DLD1 (cell line): ENCODE data around the gene CDK15.

ENCODE experiments used
- in situ Hi-C: cut with HindIII; loops from 2 replicates; pipeline ENCODE4 v1.10.0; 2017; ENCODE audit warnings: low sequenced_read_pairs

The CDK15 gene

GRCh38 chr2:201931475-201931874 lies 125.1 kb downstream of the CDK15 start:
- in situ Hi-C loops, result no loop called here

- in situ Hi-C loops, result no loop called here
Measured at GRCh38 chr2:201931951-201932350, 125.6 kb downstream of the CDK15 start.

- in situ Hi-C loops, result no loop called here
Measured at GRCh38 chr2:201932511-201932910, 126.2 kb downstream of the CDK15 start.

GRCh38 chr2:201933792-201934237 lies 127.5 kb downstream of the CDK15 start:
- in situ Hi-C loops, result no loop called here

- in situ Hi-C loops, result no loop called here
Measured at GRCh38 chr2:201936817-201937216, 130.5 kb downstream of the CDK15 start.

DNA sequence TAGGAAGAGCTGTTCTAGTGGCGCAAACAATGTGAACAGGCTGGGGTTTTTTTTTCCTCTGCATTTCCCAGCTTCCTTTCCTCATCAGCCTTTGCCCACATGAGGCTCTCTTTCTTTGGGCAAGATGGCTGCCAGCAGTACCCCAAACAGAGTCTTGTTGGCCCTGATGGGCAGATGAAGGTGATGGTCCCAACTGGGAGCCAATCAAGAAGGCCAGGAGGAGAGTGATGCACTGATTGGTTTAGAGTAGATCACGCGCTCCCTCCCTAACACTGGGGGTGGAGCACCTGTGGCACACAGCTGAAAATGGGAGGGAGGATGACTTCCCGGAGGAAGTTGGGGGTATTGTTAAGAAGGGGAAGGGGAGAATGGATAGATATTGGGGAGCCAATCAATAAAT lies 131.0 kb downstream of the CDK15 start:
- in situ Hi-C loops, result no loop called here

DNA sequence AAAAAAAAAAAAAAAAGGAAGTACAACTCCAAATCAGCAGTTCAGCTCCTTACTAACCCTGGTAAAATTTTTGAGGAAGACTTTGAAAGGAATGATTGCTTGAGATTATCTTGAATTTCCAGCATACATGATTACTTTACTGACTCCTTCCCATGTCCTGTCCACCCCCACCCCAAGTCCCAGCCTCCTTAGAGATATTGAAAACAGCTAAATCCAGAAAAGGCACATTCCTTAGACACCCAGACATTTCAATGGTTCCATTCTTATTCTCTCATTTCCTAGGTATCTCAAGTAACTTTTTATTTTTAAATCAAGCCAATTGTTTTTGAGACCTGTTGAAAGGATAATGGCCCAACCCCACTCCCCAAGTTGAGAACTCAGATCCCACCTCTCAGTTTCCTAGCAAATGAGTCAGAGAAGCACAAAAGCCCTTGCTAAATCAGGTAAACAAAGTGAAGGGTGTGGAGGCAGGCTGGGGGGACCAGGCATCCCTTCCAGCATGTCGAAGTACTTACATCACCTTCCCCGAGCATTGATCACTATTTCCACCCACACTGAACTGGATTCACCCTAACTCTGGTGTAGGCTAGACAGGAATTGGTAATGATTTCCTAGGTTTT lies 131.9 kb downstream of the CDK15 start:
- in situ Hi-C loops, result no loop called here

- in situ Hi-C loops, result no loop called here
Measured at GRCh38 chr2:201938781-201939180, 132.4 kb downstream of the CDK15 start.

DNA sequence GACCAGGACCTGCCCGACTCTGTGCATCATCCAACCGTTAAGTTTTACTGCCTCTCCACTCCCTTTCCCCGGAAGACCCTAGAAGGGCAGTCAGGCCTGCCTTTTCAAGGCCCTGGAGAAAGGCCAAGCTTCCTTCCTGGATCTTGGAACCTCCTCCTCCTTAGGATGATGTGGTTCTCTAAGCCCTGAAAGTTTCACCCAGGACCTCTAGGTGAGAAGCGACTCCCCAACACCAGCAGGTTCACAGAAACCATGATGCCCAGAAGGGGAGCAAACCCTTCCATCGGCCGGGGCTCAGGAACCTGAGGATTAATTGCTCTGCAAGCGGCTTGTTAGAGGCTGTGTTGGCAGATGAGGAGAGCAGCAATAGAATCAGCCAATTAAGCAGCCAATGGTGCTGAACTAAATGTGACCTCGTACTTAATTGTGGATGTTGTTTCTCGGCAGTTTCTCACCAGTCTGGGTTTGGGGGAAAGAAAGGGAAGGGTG lies 133.2 kb downstream of the CDK15 start:
- in situ Hi-C loops, result no loop called here

DNA sequence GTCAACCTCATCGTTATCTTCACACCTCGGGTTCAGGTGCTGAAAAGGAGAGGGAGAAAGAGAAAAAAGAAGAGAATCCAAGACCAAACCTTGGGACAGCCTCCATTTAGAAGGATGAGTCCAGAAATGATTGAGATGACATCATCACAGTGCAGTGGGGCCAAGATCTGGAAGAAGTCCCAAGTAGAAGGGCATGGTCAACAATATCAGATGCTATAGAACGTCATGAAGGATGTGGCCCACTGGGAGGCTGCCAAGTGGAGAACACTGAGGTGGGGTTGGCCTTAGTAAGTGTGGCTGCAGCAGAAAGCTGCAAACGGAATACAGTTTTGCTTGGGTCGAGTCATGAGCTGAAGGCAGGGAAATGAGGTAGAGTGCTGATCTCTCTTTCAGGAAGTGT lies 136.2 kb downstream of the CDK15 start:
- in situ Hi-C loops, result no loop called here
